ENCODE data around the gene IFNL2.
"Not testable (repeated sequence)": the region's sequence is repeated elsewhere in the genome, so short reads cannot be mapped to it uniquely, and the experiment has no call there.

IFNL2 gene

GRCh38 chr19:39268085-39268484 lies at the start of gene IFNL2:
Gene IFNL2 (plus strand): TSS chr19:39268396. CDS start chr19:39268569, 173 bp downstream.
- DNase-seq, result not testable (repeated sequence)

DNA sequence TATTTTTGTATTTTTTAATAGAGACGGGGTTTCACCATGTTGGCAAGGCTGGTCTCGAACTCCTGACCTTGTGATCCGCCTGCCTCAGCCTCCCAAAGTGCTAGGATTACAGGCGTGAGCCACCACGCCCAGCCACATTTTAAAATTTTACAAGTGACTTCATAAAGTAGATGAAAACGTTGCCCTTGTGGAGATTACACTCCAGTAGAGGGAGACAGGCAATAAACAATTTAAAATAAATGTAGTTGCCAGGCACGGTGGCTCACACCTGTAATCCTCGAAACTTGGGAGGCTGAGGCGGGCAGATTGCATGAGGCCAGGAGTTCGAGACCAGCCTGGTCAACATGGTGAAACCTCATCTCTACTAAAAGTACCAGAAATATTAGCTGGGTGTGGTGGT lies 49.1 kb upstream of the IFNL2 start:
- DNase-seq, result peak; percentile 22

DNA sequence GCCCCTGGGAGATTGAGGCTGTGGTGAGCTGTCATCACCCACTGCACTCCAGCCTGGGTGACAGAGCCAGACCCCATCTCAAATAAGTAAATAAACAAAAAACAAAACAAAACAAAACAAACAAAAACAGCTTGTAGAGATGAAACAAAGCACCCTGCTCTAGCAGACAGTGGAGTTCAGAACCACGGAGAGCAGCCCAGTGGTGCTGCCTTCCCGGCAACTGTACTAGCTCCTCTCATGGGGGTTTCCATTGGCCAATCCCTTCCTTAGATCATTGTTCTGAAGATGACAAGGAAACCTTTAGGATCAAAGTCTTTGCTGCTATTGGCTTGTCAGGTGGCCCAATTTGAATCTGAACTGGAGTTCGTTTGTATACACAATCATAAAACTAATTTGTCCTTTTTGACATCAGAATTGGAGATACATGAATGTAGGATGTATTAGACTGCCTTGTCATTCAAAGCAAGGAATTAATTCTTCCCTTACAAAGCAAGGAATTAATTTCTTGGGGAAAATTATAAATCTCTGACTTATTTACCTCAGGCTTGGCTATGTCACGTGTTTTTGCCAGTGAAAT lies 44.4 kb upstream of the IFNL2 start:
- DNase-seq, result peak; percentile 6

GRCh38 chr19:39224910-39225309 lies 43.3 kb upstream of the IFNL2 start:
- DNase-seq, result no peak

DNA sequence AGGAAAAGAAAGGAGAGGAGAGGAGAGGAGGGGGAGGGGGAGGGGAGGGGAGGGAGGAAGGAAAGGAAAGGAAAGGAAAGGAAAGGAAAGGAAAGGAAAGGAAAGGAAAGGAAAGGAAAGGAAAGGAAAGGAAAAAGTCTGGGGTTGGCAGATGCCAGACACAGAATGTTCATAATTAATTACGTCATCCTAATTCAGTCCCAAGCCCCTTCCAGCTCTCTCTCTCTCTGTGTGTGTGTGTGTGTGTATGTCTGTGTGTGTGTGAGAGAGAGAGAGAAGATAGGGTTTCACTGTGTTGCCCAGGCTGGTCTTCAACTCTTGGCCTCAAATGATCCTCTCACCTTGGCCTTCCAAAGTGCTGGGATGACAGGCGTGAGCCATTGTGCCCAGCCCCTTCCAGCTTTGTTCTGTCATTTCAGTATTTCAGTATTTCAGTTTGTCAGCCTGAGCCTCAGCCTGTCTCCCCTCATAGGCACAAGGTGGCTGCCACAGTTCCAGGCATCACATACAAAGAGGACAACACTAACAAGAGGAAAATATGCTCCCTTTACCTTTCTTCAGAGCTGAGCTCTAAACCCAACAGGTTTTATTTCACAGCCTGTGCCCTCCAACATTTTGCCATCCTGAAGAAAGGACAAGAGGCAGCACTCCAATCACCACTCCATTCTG lies 38.0 kb upstream of the IFNL2 start:
- no peak for DNase-seq

- no peak for DNase-seq
These were observed 35.5 kb upstream of the IFNL2 start for GRCh38 chr19:39232708-39233107.

GRCh38 chr19:39236527-39236926 lies 31.7 kb upstream of the IFNL2 start:
- DNase-seq, result peak; percentile 27

DNA sequence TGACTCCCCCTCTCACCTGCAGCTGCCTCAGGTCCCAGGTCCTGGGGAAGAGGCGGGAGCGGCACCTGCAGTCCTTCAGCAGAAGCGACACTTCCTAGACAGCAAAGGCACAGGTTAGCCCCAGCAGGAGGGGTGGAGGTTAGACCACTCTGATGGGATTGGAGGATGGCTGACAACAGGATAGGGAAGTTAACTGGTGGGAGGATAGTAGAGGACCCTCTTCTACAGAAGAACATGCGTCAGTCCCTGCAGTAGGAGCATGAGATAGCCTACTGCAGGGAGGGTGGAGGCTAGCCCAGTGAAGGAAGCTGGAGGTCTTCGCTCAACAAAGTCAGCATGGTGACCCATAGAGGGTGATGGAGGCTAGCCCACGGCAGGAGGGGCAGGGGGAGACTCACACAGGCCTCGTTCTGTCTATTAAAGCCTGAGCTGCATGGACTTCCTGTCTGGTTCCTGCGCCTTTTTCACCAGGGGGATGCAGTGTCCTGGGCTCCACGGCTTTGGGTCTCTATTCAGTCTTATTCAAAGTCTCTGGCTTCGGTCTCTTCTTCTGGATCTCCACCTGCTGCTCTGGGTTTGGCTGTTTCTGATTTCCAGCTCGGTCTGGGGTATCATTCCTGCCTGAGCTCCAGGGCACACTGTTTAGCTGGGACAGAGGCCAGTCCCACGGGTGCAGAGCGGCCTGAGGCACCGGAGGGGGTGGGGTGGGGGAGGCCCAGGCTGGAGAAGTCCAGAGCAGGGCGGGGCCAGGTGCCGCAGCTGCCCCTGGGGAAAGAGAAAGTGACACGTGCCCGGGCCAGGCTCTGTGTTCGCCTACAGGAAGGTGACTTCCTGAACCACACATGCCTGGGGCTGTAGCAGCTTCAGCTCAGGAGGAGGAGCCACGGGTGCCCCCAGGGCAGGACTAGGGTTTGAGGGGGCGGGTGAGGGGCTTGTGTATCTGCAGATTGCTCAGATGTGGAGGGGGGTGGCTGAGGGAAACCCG lies 30.7 kb upstream of the IFNL2 start:
- DNase-seq, result peak; percentile 41

DNA sequence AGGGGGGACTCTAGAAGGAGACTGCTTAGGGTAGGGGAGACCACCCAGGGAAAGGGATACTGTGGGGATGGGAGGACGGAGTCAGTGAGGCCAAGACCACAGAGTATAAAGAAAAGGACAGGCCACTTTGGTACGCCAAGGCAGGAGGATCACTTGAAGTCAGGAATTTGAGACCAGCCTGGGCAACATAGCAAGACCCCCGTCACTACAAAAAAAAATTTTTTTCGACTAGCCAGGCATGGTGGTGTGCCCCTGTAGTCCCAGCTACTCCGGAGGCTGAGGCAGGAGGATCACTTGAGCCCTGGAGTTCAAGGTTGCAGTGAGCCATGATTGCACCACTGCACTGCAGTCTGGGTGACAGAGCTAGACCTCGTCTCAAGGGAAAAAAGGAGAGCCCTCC lies 30.0 kb upstream of the IFNL2 start:
- no peak for DNase-seq

DNA sequence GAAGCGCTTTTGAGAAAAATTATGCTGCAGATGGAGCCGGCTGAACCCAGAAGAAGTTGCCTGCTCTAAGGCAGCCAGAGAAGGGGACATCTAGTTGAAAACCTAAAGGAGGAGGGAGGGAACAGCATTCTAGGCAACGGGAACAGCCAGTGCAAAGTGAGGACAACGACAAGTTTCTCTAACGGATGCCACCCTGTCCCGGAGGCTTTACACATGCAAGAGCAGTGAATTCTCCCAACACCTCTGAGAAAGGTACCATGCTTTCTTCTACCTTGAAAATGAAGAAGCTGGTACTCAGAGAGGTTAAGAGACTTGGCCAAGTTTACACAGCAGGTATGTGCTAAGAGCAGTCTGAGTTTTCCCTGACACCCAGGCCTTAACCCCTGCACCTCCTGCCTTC lies 29.3 kb upstream of the IFNL2 start:
- DNase-seq, result no peak

GRCh38 chr19:39240421-39240820 lies 27.8 kb upstream of the IFNL2 start:
- DNase-seq, result no peak

DNA sequence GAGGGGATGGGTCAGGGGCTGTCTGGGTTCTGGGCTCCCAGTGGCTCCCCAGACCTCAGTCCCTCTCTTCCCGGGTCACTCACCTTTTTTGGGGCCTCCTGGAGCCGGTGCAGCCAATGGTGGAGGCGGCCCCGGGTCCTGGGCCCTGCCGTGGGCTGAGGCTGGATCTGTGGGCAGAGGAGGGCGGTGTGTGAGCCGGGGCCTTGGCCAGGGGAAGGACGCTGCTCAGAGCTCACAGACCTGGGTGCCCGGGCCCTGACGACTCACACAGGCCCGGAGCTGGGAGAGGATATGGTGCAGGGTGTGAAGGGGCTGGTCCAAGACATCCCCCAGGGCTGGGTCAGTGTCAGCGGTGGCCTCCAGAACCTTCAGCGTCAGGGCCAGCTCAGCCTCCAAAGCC lies 24.5 kb upstream of the IFNL2 start:
- DNase-seq, result not testable (repeated sequence)

GRCh38 chr19:39244410-39245100 lies 23.6 kb upstream of the IFNL2 start, which contains the start of gene IFNL3:
Gene IFNL3 (minus strand): TSS chr19:39245006. CDS start chr19:39244967, 39 bp downstream.
- DNase-seq, result not testable (repeated sequence)

DNA sequence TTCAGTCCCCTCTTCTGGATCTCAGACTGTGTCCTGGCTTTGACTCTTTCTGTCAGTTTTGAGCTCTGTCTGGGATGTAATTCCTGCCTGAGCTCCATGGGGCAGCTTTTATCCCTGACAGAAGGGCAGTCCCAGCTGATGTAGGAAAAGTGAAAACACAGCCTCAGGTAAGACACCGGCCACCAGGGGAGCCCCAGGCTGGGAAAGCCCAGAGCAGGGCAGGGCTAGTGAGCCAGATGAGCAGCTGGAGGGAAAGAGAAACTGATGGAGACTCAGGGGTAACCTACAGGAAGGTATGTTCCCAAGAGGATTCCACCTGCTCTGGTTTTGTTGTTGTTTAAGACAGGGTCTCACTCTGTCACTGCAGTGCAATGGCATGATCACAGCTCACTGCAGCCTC lies 23.0 kb upstream of the IFNL2 start:
- DNase-seq, result not testable (repeated sequence)

- peak; percentile 57 for DNase-seq
These were observed 21.1 kb upstream of the IFNL2 start for GRCh38 chr19:39246951-39247669.

- no peak for DNase-seq
These were observed 20.2 kb upstream of the IFNL2 start for GRCh38 chr19:39247701-39248664.

- no peak for DNase-seq
These were observed 19.4 kb upstream of the IFNL2 start, which contains the start of gene IFNL4 for GRCh38 chr19:39248806-39249205. Gene IFNL4 (minus strand): TSS chr19:39248856.

- DNase-seq, result no peak
These were observed 17.1 kb upstream of the IFNL2 start for GRCh38 chr19:39251081-39251480.

DNA sequence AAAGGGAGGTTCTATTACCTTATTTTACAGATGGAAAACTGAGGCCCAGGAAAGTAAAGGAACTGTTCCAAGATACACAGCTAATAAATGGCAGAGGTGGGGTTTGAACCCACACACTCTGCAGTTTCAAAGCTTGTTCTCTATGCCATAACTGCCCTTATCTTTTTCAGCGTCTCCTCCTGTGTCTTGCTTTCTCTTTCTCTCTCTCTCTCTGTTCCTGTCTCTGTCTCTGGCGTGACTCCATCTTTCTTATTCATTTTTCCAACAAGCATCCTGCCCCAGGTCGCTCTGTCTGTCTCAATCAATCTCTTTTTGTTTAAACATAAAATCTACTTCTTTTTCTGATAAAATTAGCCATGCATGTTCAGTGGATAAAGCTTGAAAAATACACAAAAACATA lies 16.4 kb upstream of the IFNL2 start:
- no peak for DNase-seq

GRCh38 chr19:39252458-39252857 lies 15.7 kb upstream of the IFNL2 start:
- DNase-seq, result no peak
